Choroid plexus epithelial cell (primary cell): Measurements from ENCODE around the gene SOX5.

Source experiments
- DNase-seq: peaks from one replicate; pipeline ENCODE4 v3.0.0-alpha.2; 2010; ENCODE audit warnings: low read depth
- H3K4me3 ChIP-seq: 2 replicates; pipeline ENCODE4 v1.5.1; 2011; ENCODE audit warnings: low read depth, mild to moderate bottlenecking, control low read depth, low read length, moderate library complexity
- CTCF ChIP-seq: conservative IDR thresholded peaks from 2 replicates; pipeline ENCODE4 v1.5.1; 2011; ENCODE audit warnings: low read depth, mild to moderate bottlenecking, control low read depth, inconsistent platforms, low read length, moderate library complexity

Gene SOX5

GRCh38 chr12:23543767-23544166 lies 405.7 kb downstream of the SOX5 start:
- H3K4me3 ChIP-seq = no peak overlapping the region
- no peak for DNase-seq
- no peak for TF ChIP-seq CTCF

DNA sequence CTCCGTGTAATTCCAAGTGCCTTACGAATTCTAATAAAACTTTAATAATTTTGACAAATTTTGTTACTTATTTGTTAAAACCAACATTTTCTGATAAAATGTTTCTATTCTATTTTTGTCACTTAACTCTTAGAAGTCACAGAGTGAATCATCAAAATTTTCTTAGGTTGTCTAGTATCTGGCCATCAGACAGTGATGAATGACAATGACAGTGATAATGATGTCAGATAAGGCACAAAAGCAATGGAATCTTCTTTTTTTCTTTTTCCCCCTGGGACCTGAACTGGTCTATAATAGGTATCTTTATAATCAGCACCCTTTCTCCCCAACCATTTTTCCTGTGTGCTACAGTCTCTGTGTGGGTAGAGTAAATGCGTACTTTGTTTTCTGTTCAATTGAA lies 407.3 kb downstream of the SOX5 start:
- no peak overlapping the region for H3K4me3 ChIP-seq
- TF ChIP-seq CTCF = no peak
- no peak for DNase-seq

- H3K4me3 ChIP-seq = no peak overlapping the region
- TF ChIP-seq CTCF = no peak
- no peak for DNase-seq
These were observed 408.9 kb downstream of the SOX5 start for GRCh38 chr12:23540572-23540971.

DNA sequence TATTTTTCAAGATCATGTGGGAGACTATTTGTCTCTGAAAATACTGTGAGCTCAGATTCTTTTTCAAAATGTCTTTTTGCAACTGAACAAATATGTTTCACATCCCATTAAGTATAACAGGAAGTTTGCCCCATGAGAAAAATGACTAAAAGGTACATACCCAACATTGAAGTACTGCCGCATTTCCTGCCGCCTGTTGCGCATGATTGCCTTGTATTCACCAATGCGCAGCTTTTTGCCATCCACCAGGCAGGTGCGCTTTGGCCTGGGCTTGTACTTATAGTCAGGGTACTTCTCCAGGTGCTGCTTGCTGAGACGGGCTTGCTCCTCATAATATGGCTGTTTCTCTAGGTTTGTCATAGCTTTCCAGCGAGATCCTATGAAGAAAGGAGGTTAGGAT lies 413.2 kb downstream of the SOX5 start:
- H3K4me3 ChIP-seq = no peak overlapping the region
- DNase-seq = no peak
- TF ChIP-seq CTCF = no peak

- no peak for TF ChIP-seq CTCF
- no peak overlapping the region for H3K4me3 ChIP-seq
- DNase-seq = no peak
These were observed 414.0 kb downstream of the SOX5 start for GRCh38 chr12:23535441-23535840.

- TF ChIP-seq CTCF = no peak
- DNase-seq = no peak
- no peak overlapping the region for H3K4me3 ChIP-seq
These were observed 415.3 kb downstream of the SOX5 start for GRCh38 chr12:23534196-23534595.

GRCh38 chr12:23533699-23534098 lies 415.8 kb downstream of the SOX5 start:
- no peak for TF ChIP-seq CTCF
- H3K4me3 ChIP-seq = no peak overlapping the region
- DNase-seq = no peak
